ENCODE data around the gene EHD3.

GRCh38 chr2:31251851-31252250 lies 17.9 kb downstream of the EHD3 start:
- TF ChIP-seq CTCF (conservative IDR thresholded peaks at IDR 0.05) (no peak), EZH2 (IDR thresholded peaks at IDR 0.05; ENCODE audit: low read depth) (no peak)
